T-cell (primary cell): Measurements from ENCODE around the gene IQGAP2. TPM values are rescaled to one million over a fixed set of nuclear protein-coding genes. Genes with fewer than 3 reads are reported as not detected.

Experiments
- ATAC-seq, 4 experiments: fragments of 200-7000 bp in 3 of 4; fragments of 150-1000 bp in 1 of 4; cut with Tn5 transposase; replicated peaks in 1 of 4; 1 replicate in 3 of 4; 2 replicates in 1 of 4; pipeline ENCODE4 v1.10.0; 2021; ENCODE audit warnings: moderate library complexity in 3 of 4, mild to moderate bottlenecking in 2 of 4, moderate number of reproducible peaks in 1 of 4
- CTCF ChIA-PET, 2 donors: fragments of 300-600 bp; sonication (Branson Sonifier 250); formaldehyde crosslinking; loops; one replicate each; lab custom pipeline; 2022; ENCODE audit warnings: antibody characterized with exemption in 2 of 2; lab: Charles Lee
- POLR2A ChIA-PET, 2 donors: fragments of 300-600 bp; sonication (Branson Sonifier 250); formaldehyde crosslinking; loops; one replicate each; lab custom pipeline; 2022; ENCODE audit warnings: antibody characterized with exemption in 2 of 2; lab: Charles Lee
- DNase-seq, 35 experiments: peaks; one replicate each; pipeline versions ENCODE4 v3.0.0 to v3.0.0-alpha.2; 2013 to 2023
- H3K27ac ChIP-seq: one replicate; pipeline ENCODE4 v1.5.1; 2013; ENCODE audit warnings: low read length
- H3K27me3 ChIP-seq, 2 experiments: replicated peaks in 1 of 2; 1 replicate in 1 of 2; 2 replicates in 1 of 2; pipeline versions ENCODE4 v1.6.1 to v1.7.0; 2013; ENCODE audit warnings: low read length in 1 of 2, mixed read lengths in 1 of 2; ENCODE audit not compliant: control insufficient read depth in 2 of 2, insufficient read depth in 2 of 2; ENCODE audit errors: extremely low read depth in 1 of 2
- H3K36me3 ChIP-seq, 2 donors: 1 replicate in 1 of 2; 2 replicates in 1 of 2; pipeline versions ENCODE4 v1.6.1 to v1.7.0; 2013; ENCODE audit warnings: low read length in 1 of 2; ENCODE audit not compliant: control insufficient read depth in 2 of 2, insufficient read depth in 1 of 2; ENCODE audit errors: extremely low read depth in 1 of 2
- H3K4me1 ChIP-seq, 2 experiments: 1 replicate in 1 of 2; 2 replicates in 1 of 2; pipeline versions ENCODE4 v1.6.1 to v1.7.0; 2013; ENCODE audit warnings: low read length in 2 of 2, mixed read lengths in 1 of 2; ENCODE audit not compliant: insufficient read depth in 2 of 2, control insufficient read depth in 1 of 2; ENCODE audit errors: extremely low read depth in 1 of 2
- H3K4me3 ChIP-seq, 2 donors: 1 replicate in 1 of 2; 2 replicates in 1 of 2; pipeline versions ENCODE4 v1.5.1 to v1.7.0; 2013; ENCODE audit warnings: mild to moderate bottlenecking in 2 of 2, low read length in 1 of 2, moderate library complexity in 1 of 2; ENCODE audit not compliant: control insufficient read depth in 1 of 2; ENCODE audit errors: extremely low read depth in 1 of 2
- H3K9me3 ChIP-seq: 2 replicates; pipeline ENCODE4 v1.7.0; 2013
- H3K27ac Mint-ChIP-seq, 2 donors: one replicate each; pipeline ENCODE4 v1.8.0; 2020 to 2021; ENCODE audit warnings: mild to moderate bottlenecking in 2 of 2, mixed read lengths in 2 of 2
- H3K27me3 Mint-ChIP-seq, 2 donors: one replicate each; pipeline ENCODE4 v1.8.0; 2021 to 2022; ENCODE audit warnings: mixed read lengths in 2 of 2
- H3K36me3 Mint-ChIP-seq: one replicate; pipeline ENCODE4 v1.8.0; 2021; ENCODE audit warnings: mixed read lengths
- H3K4me1 Mint-ChIP-seq, 3 donors: one replicate each; pipeline ENCODE4 v1.8.0; 2020 to 2022; ENCODE audit warnings: mixed read lengths in 3 of 3, mild to moderate bottlenecking in 1 of 3
- H3K4me3 Mint-ChIP-seq, 3 donors: one replicate each; pipeline ENCODE4 v1.8.0; 2020 to 2022; ENCODE audit warnings: mild to moderate bottlenecking in 3 of 3, mixed read lengths in 3 of 3, moderate library complexity in 3 of 3
- H3K9me3 Mint-ChIP-seq, 3 donors: one replicate each; pipeline ENCODE4 v1.8.0; 2020 to 2022; ENCODE audit warnings: mixed read lengths in 3 of 3
- WGBS: methylation state at CpG from one replicate; pipeline ENCODE4 v1.1.5; 2013; ENCODE audit warnings: missing lambda C conversion rate; ENCODE audit not compliant: insufficient coverage; 5-methylcytosine and 5-hydroxymethylcytosine counted together
- total RNA-seq, 35 experiments: library from RNA in 6 of 35; stranded (reverse) in 6 of 35; fragments of 120-200 nt in 1 of 35; gene quantifications; one replicate each; pipeline versions ENCODE4 v1.2.1 to v1.2.4 and lab custom pipeline; 2013 to 2026

Gene IQGAP2
- total RNA-seq, 5 donors from 2014 or later (not counting 1 experiment from before 2014, with no cell fraction given) = 66.5 to 121 (median 72.5) TPM

GRCh38 chr5:76744632-76745031, 341.5 kb downstream of the IQGAP2 start:
- ChIA-PET POLR2A (no interaction called here), CTCF (interaction anchor here (0.6 to 1.0 kb wide), 2 partner anchors 29 to 30 kb away, joined by 3 to 4 read pairs; no protein-coding TSS in a partner anchor)
- no peak overlapping the region for H3K4me3 Mint-ChIP-seq
- no peak overlapping the region for H3K4me3 ChIP-seq
- H3K4me1 Mint-ChIP-seq = peaks cover 4 to 11% (median 11%) of the 10 kb centered on the region in 3 donors
- DNase-seq = no peak
- peaks cover 0 to 12% of the 10 kb centered on the region in 2 experiments for H3K4me1 ChIP-seq
- WGBS = 80% methylated on average over 1 of the region's 2 CpGs
- no peak overlapping the region for H3K27ac Mint-ChIP-seq
- no peak overlapping the region for H3K27ac ChIP-seq
- H3K9me3 Mint-ChIP-seq = no peaks in the 10 kb centered on the region
- no peaks in the 10 kb centered on the region for H3K36me3 ChIP-seq
- no peaks in the 10 kb centered on the region for H3K27me3 ChIP-seq
- peaks cover 4 to 9% of the 10 kb centered on the region in 2 donors for H3K27me3 Mint-ChIP-seq
- no peaks in the 10 kb centered on the region for H3K36me3 Mint-ChIP-seq
- ATAC-seq = no peak
- H3K9me3 ChIP-seq = no peaks in the 10 kb centered on the region

DNA sequence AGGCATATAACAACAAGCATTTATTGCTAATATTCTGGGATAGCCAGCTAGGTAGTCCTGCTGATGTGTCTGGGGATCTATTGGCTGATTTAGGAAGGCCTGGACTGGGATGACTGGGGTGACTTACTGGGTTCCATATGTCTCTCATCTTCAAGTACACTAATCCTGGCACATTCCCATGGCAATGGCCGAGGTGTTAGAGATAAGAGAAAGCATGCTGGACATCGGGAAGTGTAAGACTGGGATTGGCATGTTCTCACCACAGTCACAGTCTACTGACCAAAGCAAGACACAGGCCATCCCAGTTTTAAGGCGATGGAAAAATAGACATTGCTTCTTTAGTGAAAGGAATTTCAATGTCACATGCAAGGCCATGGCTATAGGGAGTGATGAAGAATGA, 342.6 kb downstream of the IQGAP2 start:
- Mint-ChIP-seq H3K4me3 (no peak overlapping the region), H3K27ac (no peak overlapping the region), H3K4me1 (peaks cover 4 to 8% (median 7%) of the 10 kb centered on the region in 3 donors), H3K36me3 (no peaks in the 10 kb centered on the region), H3K9me3 (no peaks in the 10 kb centered on the region), H3K27me3 (peaks cover 6 to 9% of the 10 kb centered on the region in 2 donors)
- H3K4me3 ChIP-seq = no peak overlapping the region
- no peaks in the 10 kb centered on the region for H3K27me3 ChIP-seq
- ATAC-seq = no peak
- WGBS = no CpG with 5 or more reads among the region's 3 CpGs
- ChIA-PET CTCF (no interaction called here), POLR2A (no interaction called here)
- peaks cover 0 to 6% of the 10 kb centered on the region in 2 experiments for H3K4me1 ChIP-seq
- H3K36me3 ChIP-seq = no peaks in the 10 kb centered on the region
- H3K9me3 ChIP-seq = no peaks in the 10 kb centered on the region
- no peak overlapping the region for H3K27ac ChIP-seq
- no peak for DNase-seq

DNA sequence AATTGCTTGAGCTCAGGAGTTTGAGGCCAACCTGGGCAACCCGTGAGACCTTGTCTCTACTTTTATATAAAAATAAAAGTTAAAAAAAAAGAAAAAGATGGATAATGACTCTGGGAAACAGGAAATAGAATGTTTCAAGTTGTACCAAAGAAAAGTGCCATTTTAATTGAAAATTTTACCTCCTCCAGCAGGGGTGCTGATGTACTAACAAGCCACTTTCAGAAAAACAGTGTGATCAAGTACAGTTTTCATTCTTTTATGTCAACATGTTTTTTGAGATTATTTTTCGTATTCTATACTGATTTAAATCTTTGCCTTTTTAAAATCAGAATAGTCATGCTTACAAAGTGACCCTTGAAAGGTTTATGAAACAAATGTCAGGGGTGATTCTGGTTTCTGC, 343.6 kb downstream of the IQGAP2 start:
- H3K27me3 ChIP-seq = no peaks in the 10 kb centered on the region
- Mint-ChIP-seq H3K36me3 (no peaks in the 10 kb centered on the region), H3K4me1 (peaks cover 0 to 4% (median 0%) of the 10 kb centered on the region in 3 donors), H3K9me3 (no peaks in the 10 kb centered on the region), H3K27me3 (peaks cover 6 to 9% of the 10 kb centered on the region in 2 donors), H3K4me3 (no peak overlapping the region), H3K27ac (no peak overlapping the region)
- no peak overlapping the region for H3K27ac ChIP-seq
- POLR2A ChIA-PET = interaction anchor here in 1 of 2 donors (0.6 kb wide), 1 partner anchor 21 kb away, joined by 4 read pairs; no protein-coding TSS in a partner anchor
- CTCF ChIA-PET = no interaction called here
- H3K4me3 ChIP-seq = no peak overlapping the region
- ATAC-seq (no peak), DNase-seq (no peak)
- WGBS = no CpG with 5 or more reads among the region's 2 CpGs
- H3K9me3 ChIP-seq = no peaks in the 10 kb centered on the region
- no peaks in the 10 kb centered on the region for H3K36me3 ChIP-seq
- peaks cover 0 to 5% of the 10 kb centered on the region in 2 experiments for H3K4me1 ChIP-seq

GRCh38 chr5:76747706-76748105, 344.6 kb downstream of the IQGAP2 start:
- WGBS = 76% methylated on average over 7 of the region's 13 CpGs
- Histone ChIP-seq H3K27me3 (no peaks in the 10 kb centered on the region), H3K27ac (no peak overlapping the region), H3K9me3 (no peaks in the 10 kb centered on the region), H3K36me3 (no peaks in the 10 kb centered on the region), H3K4me3 (no peak overlapping the region), H3K4me1 (no peaks in the 10 kb centered on the region)
- no peak overlapping the region for H3K4me3 Mint-ChIP-seq
- POLR2A ChIA-PET = interaction anchor here in 1 of 2 donors (0.5 kb wide), 1 partner anchor 32 kb away, joined by 7 read pairs; no protein-coding TSS in a partner anchor
- peaks cover 0 to 4% (median 0%) of the 10 kb centered on the region in 3 donors for H3K4me1 Mint-ChIP-seq
- no peaks in the 10 kb centered on the region for H3K36me3 Mint-ChIP-seq
- DNase-seq = no peak
- ATAC-seq = no peak
- CTCF ChIA-PET = interaction anchor here in 1 of 2 donors (0.6 kb wide), 1 partner anchor 19 kb away, joined by 4 read pairs; no protein-coding TSS in a partner anchor
- H3K9me3 Mint-ChIP-seq = no peaks in the 10 kb centered on the region
- peaks cover 6 to 9% of the 10 kb centered on the region in 2 donors for H3K27me3 Mint-ChIP-seq
- no peak overlapping the region for H3K27ac Mint-ChIP-seq

- Mint-ChIP-seq H3K4me1 (peaks cover 0 to 4% (median 0%) of the 10 kb centered on the region in 3 donors), H3K27me3 (peaks cover 6 to 9% of the 10 kb centered on the region in 2 donors), H3K36me3 (no peaks in the 10 kb centered on the region), H3K4me3 (no peak overlapping the region), H3K9me3 (no peaks in the 10 kb centered on the region), H3K27ac (no peak overlapping the region)
- 93% methylated on average over 5 of the region's 5 CpGs for WGBS
- CTCF ChIA-PET = no interaction called here
- Histone ChIP-seq H3K4me3 (no peak overlapping the region), H3K9me3 (no peaks in the 10 kb centered on the region), H3K27ac (no peak overlapping the region), H3K4me1 (no peaks in the 10 kb centered on the region), H3K27me3 (no peaks in the 10 kb centered on the region), H3K36me3 (no peaks in the 10 kb centered on the region)
- no peak for ATAC-seq
- DNase-seq = no peak
- POLR2A ChIA-PET = interaction anchor here in 1 of 2 donors (0.6 kb wide), 1 partner anchor 1221 kb away, joined by 3 read pairs; no protein-coding TSS in a partner anchor
Observed at GRCh38 chr5:76751291-76751690, 348.2 kb downstream of the IQGAP2 start.

- 77% methylated on average over 3 of the region's 3 CpGs for WGBS
- Histone ChIP-seq H3K9me3 (no peaks in the 10 kb centered on the region), H3K36me3 (no peaks in the 10 kb centered on the region), H3K4me1 (no peaks in the 10 kb centered on the region), H3K4me3 (no peak overlapping the region), H3K27ac (no peak overlapping the region), H3K27me3 (no peaks in the 10 kb centered on the region)
- ChIA-PET CTCF (no interaction called here), POLR2A (interaction anchor here in 1 of 2 donors (0.6 kb wide), 1 partner anchor 1315 kb away, joined by 3 read pairs; no protein-coding TSS in a partner anchor)
- no peak for DNase-seq
- Mint-ChIP-seq H3K27ac (no peak overlapping the region), H3K4me3 (no peak overlapping the region), H3K4me1 (no peaks in the 10 kb centered on the region), H3K9me3 (no peaks in the 10 kb centered on the region), H3K27me3 (peaks cover 0 to 2% of the 10 kb centered on the region in 2 donors), H3K36me3 (no peaks in the 10 kb centered on the region)
- ATAC-seq = no peak
Observed at GRCh38 chr5:76754668-76755078, 351.6 kb downstream of the IQGAP2 start.
